Ureter (tissue), 1 donor: Measurements from ENCODE around the gene SULT4A1. TPM values are rescaled to one million over a fixed set of nuclear protein-coding genes. Genes with fewer than 3 reads are reported as not detected.
"Not testable (repeated sequence)": the region's sequence is repeated elsewhere in the genome, so short reads cannot be mapped to it uniquely, and the experiment has no call there.

Experiments used
- DNase-seq: peaks from one replicate; pipeline ENCODE4 v3.0.0-alpha.2; 2020; ENCODE audit warnings: low spot score
- total RNA-seq: library from RNA; stranded (reverse); gene quantifications from one replicate; pipeline ENCODE4 v1.2.4, GENCODE V29; 2023
- donor health status: DM: yes; HTN: yes; CAD: no.

Gene SULT4A1
- total RNA-seq, 1 donor from 2014 or later: 1.8 TPM

- DNase-seq: no peak
Observed at GRCh38 chr22:43887391-43887790, 25.1 kb upstream of the SULT4A1 start.

GRCh38 chr22:43886231-43886630, 23.9 kb upstream of the SULT4A1 start:
- DNase-seq: no peak

GRCh38 chr22:43885786-43886185, 23.5 kb upstream of the SULT4A1 start:
- no peak for DNase-seq

- DNase-seq: no peak
Observed at GRCh38 chr22:43885319-43885671, 23.0 kb upstream of the SULT4A1 start.

- no peak for DNase-seq
Observed at GRCh38 chr22:43884600-43885318, 22.4 kb upstream of the SULT4A1 start.

- no peak for DNase-seq
Observed at GRCh38 chr22:43883719-43884415, 21.6 kb upstream of the SULT4A1 start.

GRCh38 chr22:43883012-43883661, 20.8 kb upstream of the SULT4A1 start:
- no peak for DNase-seq

GRCh38 chr22:43882122-43882767, 19.9 kb upstream of the SULT4A1 start:
- no peak for DNase-seq

GRCh38 chr22:43881091-43882061, 19.1 kb upstream of the SULT4A1 start:
- no peak for DNase-seq

GRCh38 chr22:43880541-43880991, 18.3 kb upstream of the SULT4A1 start:
- no peak for DNase-seq

GRCh38 chr22:43879901-43880540, 17.7 kb upstream of the SULT4A1 start:
- no peak for DNase-seq

- DNase-seq: no peak
Observed at GRCh38 chr22:43878831-43879550, 16.7 kb upstream of the SULT4A1 start.

- DNase-seq: no peak
Observed at GRCh38 chr22:43878079-43878795, 15.9 kb upstream of the SULT4A1 start.

- no peak for DNase-seq
Observed at GRCh38 chr22:43876866-43877509, 14.7 kb upstream of the SULT4A1 start.

GRCh38 chr22:43869799-43870198, 7.5 kb upstream of the SULT4A1 start:
- no peak for DNase-seq

- DNase-seq: not testable (repeated sequence)
Observed at GRCh38 chr22:43869001-43869400, 6.7 kb upstream of the SULT4A1 start.

- DNase-seq: no peak
Observed at GRCh38 chr22:43867839-43868635, 5.7 kb upstream of the SULT4A1 start.

GRCh38 chr22:43862882-43863202, 529 bp upstream of the SULT4A1 start:
- DNase-seq: no peak
